ENCODE results near the gene GAB1.

GAB1 gene

GRCh38 chr4:143424276-143424675 is 87.6 kb downstream of the GAB1 start:
- DNase-seq, result no peak

- DNase-seq, result no peak
Observed at GRCh38 chr4:143431526-143432257, 95.0 kb downstream of the GAB1 start.

GRCh38 chr4:143432258-143432591 is 95.5 kb downstream of the GAB1 start:
- DNase-seq, result no peak

GRCh38 chr4:143433231-143433630 is 96.6 kb downstream of the GAB1 start:
- no peak for DNase-seq

- DNase-seq, result no peak
Observed at GRCh38 chr4:143435955-143436354, 99.3 kb downstream of the GAB1 start.

- DNase-seq, result no peak
Observed at GRCh38 chr4:143437476-143437875, 100.8 kb downstream of the GAB1 start.

GRCh38 chr4:143437937-143438336 is 101.3 kb downstream of the GAB1 start:
- DNase-seq, result no peak

- no peak for DNase-seq
Observed at GRCh38 chr4:143438710-143439109, 102.0 kb downstream of the GAB1 start.

- no peak for DNase-seq
Observed at GRCh38 chr4:143441109-143441508, 104.4 kb downstream of the GAB1 start.

GRCh38 chr4:143441678-143442077 is 105.0 kb downstream of the GAB1 start:
- no peak for DNase-seq

GRCh38 chr4:143443728-143444127 is 107.1 kb downstream of the GAB1 start:
- no peak for DNase-seq

GRCh38 chr4:143451186-143451585 is 114.5 kb downstream of the GAB1 start:
- no peak for DNase-seq

GRCh38 chr4:143455211-143455610 is 118.5 kb downstream of the GAB1 start:
- no peak for DNase-seq

GRCh38 chr4:143458966-143459365 is 122.3 kb downstream of the GAB1 start:
- DNase-seq, result no peak

- no peak for DNase-seq
Observed at GRCh38 chr4:143473334-143474126, 136.9 kb downstream of the GAB1 start.

GRCh38 chr4:143477487-143477886 is 140.8 kb downstream of the GAB1 start:
- no peak for DNase-seq

GRCh38 chr4:143481361-143481760 is 144.7 kb downstream of the GAB1 start:
- DNase-seq, result no peak

- no peak for DNase-seq
Observed at GRCh38 chr4:143482840-143483239, 146.2 kb downstream of the GAB1 start.

- no peak for DNase-seq
Observed at GRCh38 chr4:143486314-143486713, 149.6 kb downstream of the GAB1 start.

GRCh38 chr4:143488687-143489086 is 152.0 kb downstream of the GAB1 start:
- no peak for DNase-seq

- DNase-seq, result no peak
Observed at GRCh38 chr4:143489106-143489505, 152.4 kb downstream of the GAB1 start.

- DNase-seq, result no peak
Observed at GRCh38 chr4:143498021-143498420, 161.3 kb downstream of the GAB1 start.

GRCh38 chr4:143502231-143502630 is 165.6 kb downstream of the GAB1 start:
- DNase-seq, result no peak

GRCh38 chr4:143506031-143506430 is 169.4 kb downstream of the GAB1 start:
- DNase-seq, result no peak

GRCh38 chr4:143511906-143512305 is 175.2 kb downstream of the GAB1 start:
- no peak for DNase-seq
